Right lobe of liver (tissue), 4 donors: ENCODE measurements around the gene SLC33A1.

Experiments used
- CTCF ChIP-seq, 4 donors: fragments of 200-600 bp in 3 of 4; fragments of 450-650 bp in 1 of 4; IDR thresholded peaks; one replicate each; pipeline versions ENCODE4 v1.5.1 to v1.8.0; 2016 to 2022; ENCODE audit warnings: antibody characterized with exemption in 4 of 4, mild to moderate bottlenecking in 2 of 4
- POLR2A ChIP-seq: fragments of 450-650 bp; IDR thresholded peaks from one replicate; pipeline ENCODE4 v1.6.1; 2017; ENCODE audit warnings: antibody characterized with exemption, mild to moderate bottlenecking
- donor health status: DM: no; HTN: no; CAD: no.
- donor health status: DM: no; HTN: no; CAD: no.
- donor health status: DM: no; HTN: yes; CAD: no.

GRCh38 chr3:155889212-155889611 lies 35.0 kb upstream of the SLC33A1 start:
- TF ChIP-seq CTCF (IDR thresholded peaks at IDR 0.05) (no peak), POLR2A (no peak)
